Adrenal gland (tissue), 12 donors: Measurements from ENCODE around the gene GALNTL6. TPM values are rescaled to one million over a fixed set of nuclear protein-coding genes. Genes with fewer than 3 reads are reported as not detected.

Experiments
- DNase-seq, 7 donors: peaks; one replicate each; pipeline ENCODE4 v3.0.0-alpha.2; 2019 to 2020
- H3K27ac ChIP-seq, 5 donors: fragments of 200-600 bp; sonication (generic) in 4 of 5; 1 replicate in 3 of 5; 2 replicates in 2 of 5; pipeline versions ENCODE4 v1.5.1 to v1.8.0; 2016 to 2020; ENCODE audit warnings: mild to moderate bottlenecking in 1 of 5
- H3K27me3 ChIP-seq: fragments of 200-600 bp; 2 replicates; pipeline ENCODE4 v1.8.0; 2021
- H3K36me3 ChIP-seq, 2 donors: fragments of 200-600 bp; replicated peaks in 1 of 2; 1 replicate in 1 of 2; 2 replicates in 1 of 2; pipeline versions ENCODE4 v1.5.1 to v1.8.0; 2018 to 2022
- H3K4me1 ChIP-seq, 2 donors: fragments of 200-600 bp; replicated peaks in 1 of 2; 1 replicate in 1 of 2; 2 replicates in 1 of 2; pipeline versions ENCODE4 v1.5.1 to v1.8.0; 2018 to 2021
- H3K4me3 ChIP-seq, 4 donors: fragments of 200-600 bp; sonication (generic) in 3 of 4; one replicate each; pipeline ENCODE4 v1.5.1; 2016 to 2018
- H3K9me3 ChIP-seq, 3 donors: fragments of 200-600 bp; sonication (generic) in 1 of 3; replicated peaks in 1 of 3; 1 replicate in 2 of 3; 2 replicates in 1 of 3; pipeline versions ENCODE4 v1.5.1 to v1.8.0; 2016 to 2021
- POLR2A ChIP-seq, 2 donors: fragments of 450-650 bp; IDR thresholded peaks; one replicate each; pipeline ENCODE4 v1.6.1; 2017; ENCODE audit warnings: antibody characterized with exemption in 2 of 2, mild to moderate bottlenecking in 2 of 2, moderate library complexity in 1 of 2
- WGBS, 4 donors: extraction: QIAGEN DNeasy Blood & Tissue Kit in 2 of 4; methylation state at CpG; one replicate each; pipeline versions ENCODE4 v1.1.5 to v1.1.7; 2013 to 2017; 5-methylcytosine and 5-hydroxymethylcytosine counted together
- intact Hi-C, 2 donors: fragments of 100-400 bp; cut with DNase I; formaldehyde crosslinking; loops; one replicate each; pipeline versions ENCODE4 v1.14.1 to v1.15.0; 2022 to 2023
- polyA plus RNA-seq, 3 donors: library from polyadenylated mRNA; stranded (reverse); fragments of 200-250 nt in 2 of 3; fragments of 350-450 nt in 1 of 3; fragmentation: Illumina TruSeq in 1 of 3; extraction: RNeasy Lipid Tissue Mini Kit (QIAGEN cat#74804) in 1 of 3; gene quantifications; one replicate each; pipeline ENCODE4 v1.2.3, GENCODE V29; 2013 to 2014
- total RNA-seq, 9 donors: library from RNA; depleted of rRNA in 4 of 9; stranded (reverse); fragments of >200 nt in 4 of 9; fragments of 120-200 nt in 1 of 9; fragmentation: NEBNext Ultra II Directional in 1 of 9; extraction: Animal tissue kit (Norgen Biotek cat#: 25700) in 1 of 9; gene quantifications; one replicate each; pipeline versions ENCODE4 v1.1.0 to v1.2.4, GENCODE V29; 2013 to 2023
- TF ChIP-seq, protein P1 (sequence below), 6 experiments: fragments of 450-650 bp in 4 of 6; fragments of 200-600 bp in 2 of 6; sonication (generic) in 1 of 6; IDR thresholded peaks; 1 replicate in 5 of 6; 2 replicates in 1 of 6; pipeline versions ENCODE4 v1.5.1 to v1.8.0; 2016 to 2021; ENCODE audit warnings: antibody characterized with exemption in 6 of 6, mild to moderate bottlenecking in 2 of 6, moderate library complexity in 1 of 6
- donor health status: healthy with polysubstance abuse.
- donor health status: Bipolar disorder and iron deficiency.
- donor health status: DM: yes; HTN: yes; CAD: no.
- donor health status: DM: no; HTN: no; CAD: no.
- donor health status: DM: no; HTN: no; CAD: no.
- donor health status: DM: yes; HTN: yes; CAD: no.

GALNTL6 gene
- total and polyA plus RNA-seq, 12 donors = 0.10 to 0.96 (median 0.42) TPM; not detected in 1

DNA sequence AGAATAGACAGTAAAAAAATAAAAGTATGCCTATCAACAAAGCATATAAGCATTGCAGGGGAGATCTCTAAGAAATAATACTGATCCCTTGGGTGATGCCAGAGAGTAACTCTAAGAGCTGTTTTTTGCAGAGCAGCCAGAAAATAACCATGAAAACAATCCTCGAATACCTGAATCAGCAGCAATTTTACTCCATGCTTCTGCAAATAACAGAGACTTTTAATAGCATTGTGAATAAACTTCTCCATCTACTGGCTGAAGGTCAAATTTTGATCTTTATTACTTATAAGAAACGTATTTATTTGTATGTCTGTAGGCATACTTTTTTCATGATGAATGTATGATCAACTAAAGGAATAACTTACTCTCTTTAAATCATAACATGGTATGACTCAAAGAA, 334.5 kb downstream of the GALNTL6 start:
- TF ChIP-seq POLR2A (IDR thresholded peaks at IDR 0.05) = no peak
- TF ChIP-seq, protein P1, sequence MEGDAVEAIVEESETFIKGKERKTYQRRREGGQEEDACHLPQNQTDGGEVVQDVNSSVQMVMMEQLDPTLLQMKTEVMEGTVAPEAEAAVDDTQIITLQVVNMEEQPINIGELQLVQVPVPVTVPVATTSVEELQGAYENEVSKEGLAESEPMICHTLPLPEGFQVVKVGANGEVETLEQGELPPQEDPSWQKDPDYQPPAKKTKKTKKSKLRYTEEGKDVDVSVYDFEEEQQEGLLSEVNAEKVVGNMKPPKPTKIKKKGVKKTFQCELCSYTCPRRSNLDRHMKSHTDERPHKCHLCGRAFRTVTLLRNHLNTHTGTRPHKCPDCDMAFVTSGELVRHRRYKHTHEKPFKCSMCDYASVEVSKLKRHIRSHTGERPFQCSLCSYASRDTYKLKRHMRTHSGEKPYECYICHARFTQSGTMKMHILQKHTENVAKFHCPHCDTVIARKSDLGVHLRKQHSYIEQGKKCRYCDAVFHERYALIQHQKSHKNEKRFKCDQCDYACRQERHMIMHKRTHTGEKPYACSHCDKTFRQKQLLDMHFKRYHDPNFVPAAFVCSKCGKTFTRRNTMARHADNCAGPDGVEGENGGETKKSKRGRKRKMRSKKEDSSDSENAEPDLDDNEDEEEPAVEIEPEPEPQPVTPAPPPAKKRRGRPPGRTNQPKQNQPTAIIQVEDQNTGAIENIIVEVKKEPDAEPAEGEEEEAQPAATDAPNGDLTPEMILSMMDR (IDR thresholded peaks at IDR 0.05) = no peak

GRCh38 chr4:172149329-172149728, 336.1 kb downstream of the GALNTL6 start:
- H3K4me1 ChIP-seq = no peaks in the 10 kb centered on the region
- no peaks in the 10 kb centered on the region for H3K27me3 ChIP-seq
- no peak overlapping the region for H3K4me3 ChIP-seq
- H3K36me3 ChIP-seq = no peaks in the 10 kb centered on the region
- no peak overlapping the region for H3K27ac ChIP-seq
- WGBS, 4 donors = 59 to 73% (median 67%) methylated on average over 5 of the region's 5 CpGs
- DNase-seq = no peak
- no peaks in the 10 kb centered on the region for H3K9me3 ChIP-seq
- intact Hi-C loops = no loop called here
- TF ChIP-seq, protein P1 (IDR thresholded peaks at IDR 0.05) = no peak
- no peak for TF ChIP-seq POLR2A (IDR thresholded peaks at IDR 0.05)

More for the DNA sequence above, 334.5 kb downstream of the GALNTL6 start:
- Histone ChIP-seq H3K27me3 (no peaks in the 10 kb centered on the region), H3K9me3 (no peaks in the 10 kb centered on the region), H3K36me3 (no peaks in the 10 kb centered on the region), H3K4me3 (no peak overlapping the region), H3K4me1 (no peaks in the 10 kb centered on the region), H3K27ac (no peak overlapping the region)
- no peak for DNase-seq
- 11 to 23% (median 18%) methylated on average over 2 of the region's 2 CpGs for WGBS, 4 donors
- intact Hi-C loops = no loop called here

- H3K27me3 ChIP-seq = no peaks in the 10 kb centered on the region
- 71 to 79% (median 76%) methylated on average over 3 of the region's 3 CpGs for WGBS, 4 donors
- no peak for DNase-seq
- H3K27ac ChIP-seq = no peak overlapping the region
- no peak overlapping the region for H3K4me3 ChIP-seq
- TF ChIP-seq, protein P1 (IDR thresholded peaks at IDR 0.05) = no peak
- no peak for TF ChIP-seq POLR2A (IDR thresholded peaks at IDR 0.05)
- no peaks in the 10 kb centered on the region for H3K4me1 ChIP-seq
- no peaks in the 10 kb centered on the region for H3K9me3 ChIP-seq
- H3K36me3 ChIP-seq = no peaks in the 10 kb centered on the region
- intact Hi-C loops = no loop called here
Observed at GRCh38 chr4:172152284-172152683, 339.1 kb downstream of the GALNTL6 start.

GRCh38 chr4:172153719-172154118, 340.5 kb downstream of the GALNTL6 start:
- no peaks in the 10 kb centered on the region for H3K9me3 ChIP-seq
- H3K36me3 ChIP-seq = no peaks in the 10 kb centered on the region
- no peaks in the 10 kb centered on the region for H3K27me3 ChIP-seq
- TF ChIP-seq POLR2A (IDR thresholded peaks at IDR 0.05) = no peak
- TF ChIP-seq, protein P1 (IDR thresholded peaks at IDR 0.05) = no peak
- intact Hi-C loops = no loop called here
- DNase-seq = no peak
- no peak overlapping the region for H3K27ac ChIP-seq
- 77 to 87% (median 83%) methylated on average over 4 of the region's 4 CpGs for WGBS, 4 donors
- no peak overlapping the region for H3K4me3 ChIP-seq
- H3K4me1 ChIP-seq = no peaks in the 10 kb centered on the region
